ENCODE data around the gene TRIM26. TPM values are rescaled to one million over a fixed set of nuclear protein-coding genes. Genes with fewer than 3 reads are reported as not detected.

TRIM26 gene
- total and polyA plus RNA-seq, 2 of the 8 experiments (the other 6 are each of a cell fraction or from before 2014, with no cell fraction given) = 21.5 to 32.3 TPM

DNA sequence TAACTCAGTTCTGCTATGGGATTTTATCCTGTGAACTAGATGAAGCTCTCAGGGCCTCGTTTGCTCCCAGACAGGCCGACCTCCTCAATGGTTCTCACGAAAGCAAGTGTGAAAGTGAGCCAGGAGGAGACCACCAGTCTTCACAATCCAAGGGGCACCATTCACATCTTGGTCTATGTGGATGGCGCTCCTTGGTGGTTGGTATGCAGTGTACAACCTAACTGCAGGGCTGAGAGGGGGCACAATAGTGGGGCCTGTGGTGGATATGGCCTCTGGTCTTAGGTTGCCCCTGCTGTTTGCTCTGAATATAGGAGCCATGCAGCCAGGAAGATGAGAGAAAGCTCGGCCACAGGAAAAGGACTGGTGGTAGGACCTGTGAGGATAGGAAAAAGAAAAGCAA is 24.7 kb downstream of the TRIM26 start:
- no peaks in the 10 kb centered on the region for H3K23me2 ChIP-seq (ENCODE audit: low read depth, low read length)
- TF ChIP-seq, protein P1, sequence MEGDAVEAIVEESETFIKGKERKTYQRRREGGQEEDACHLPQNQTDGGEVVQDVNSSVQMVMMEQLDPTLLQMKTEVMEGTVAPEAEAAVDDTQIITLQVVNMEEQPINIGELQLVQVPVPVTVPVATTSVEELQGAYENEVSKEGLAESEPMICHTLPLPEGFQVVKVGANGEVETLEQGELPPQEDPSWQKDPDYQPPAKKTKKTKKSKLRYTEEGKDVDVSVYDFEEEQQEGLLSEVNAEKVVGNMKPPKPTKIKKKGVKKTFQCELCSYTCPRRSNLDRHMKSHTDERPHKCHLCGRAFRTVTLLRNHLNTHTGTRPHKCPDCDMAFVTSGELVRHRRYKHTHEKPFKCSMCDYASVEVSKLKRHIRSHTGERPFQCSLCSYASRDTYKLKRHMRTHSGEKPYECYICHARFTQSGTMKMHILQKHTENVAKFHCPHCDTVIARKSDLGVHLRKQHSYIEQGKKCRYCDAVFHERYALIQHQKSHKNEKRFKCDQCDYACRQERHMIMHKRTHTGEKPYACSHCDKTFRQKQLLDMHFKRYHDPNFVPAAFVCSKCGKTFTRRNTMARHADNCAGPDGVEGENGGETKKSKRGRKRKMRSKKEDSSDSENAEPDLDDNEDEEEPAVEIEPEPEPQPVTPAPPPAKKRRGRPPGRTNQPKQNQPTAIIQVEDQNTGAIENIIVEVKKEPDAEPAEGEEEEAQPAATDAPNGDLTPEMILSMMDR (IDR thresholded peaks at IDR 0.05; ENCODE audit: control extremely low read depth in 1 of 3, insufficient read depth in 1 of 3, low read depth in 1 of 3, low read length in 3 of 3) = peak in 1 of 3 experiments; percentile 2; a peak in 1 of 4 replicates
- no peak for TF ChIP-seq CHD1 (IDR thresholded peaks at IDR 0.05; ENCODE audit: low read depth, low read length)
- H2BK20ac ChIP-seq (ENCODE audit: low read length) = no peak overlapping the region
- no peak overlapping the region for H3K14ac ChIP-seq (ENCODE audit: insufficient read length)
- no peak overlapping the region for H3K4ac ChIP-seq (replicated peaks; ENCODE audit: insufficient read length, low read depth, low read length)
- H3K79me1 ChIP-seq (ENCODE audit: low read depth, low read length) = no peaks in the 10 kb centered on the region
- no peak overlapping the region for H2BK5ac ChIP-seq (ENCODE audit: low read depth, low read length)
- H2AK5ac ChIP-seq (ENCODE audit: low read depth, low read length) = no peak overlapping the region
- no peak overlapping the region for H3K4me3 ChIP-seq (ENCODE audit: extremely low read depth in 1 of 4, insufficient read depth in 2 of 4, low read depth in 3 of 4, low read length in 4 of 4)
- H4K8ac ChIP-seq (ENCODE audit: extremely low read depth, insufficient read depth, low read length) = no peak overlapping the region
- no peaks in the 10 kb centered on the region for H3K4me1 ChIP-seq (replicated peaks in 1 of 4; ENCODE audit: control insufficient read depth in 3 of 4, insufficient read depth in 4 of 4, low read length in 3 of 4)
- peaks cover 0 to 7% of the 10 kb centered on the region in 2 experiments for H4K20me1 ChIP-seq (replicated peaks in 1 of 2; ENCODE audit: control insufficient read depth in 1 of 2, insufficient read depth in 2 of 2, low read length in 2 of 2)
- no peak overlapping the region for H2BK120ac ChIP-seq (replicated peaks; ENCODE audit: low read depth, low read length)
- no peak overlapping the region for H2AFZ ChIP-seq (ENCODE audit: low read length)
- no peak overlapping the region for H4K91ac ChIP-seq (replicated peaks; ENCODE audit: insufficient read length, low read length)
- H3K9me3 ChIP-seq (ENCODE audit: insufficient read depth in 2 of 2, low read depth in 1 of 2, low read length in 1 of 2) = no peaks in the 10 kb centered on the region; a peak in 1 of 4 replicates
- no peak overlapping the region for H3K9ac ChIP-seq (replicated peaks in 1 of 4; ENCODE audit: extremely low read depth in 1 of 4, low read depth in 3 of 4, low read length in 3 of 4)
- WGBS, 2 experiments (ENCODE audit: extremely low coverage in 1 of 2, insufficient coverage in 1 of 2, insufficient read length in 1 of 2, insufficient replicate concordance in 2 of 2, low coverage in 1 of 2, low lambda C conversion rate in 2 of 2, missing lambda C conversion rate in 1 of 2) = 89% methylated on average over 5 of the region's 5 CpGs; no CpG with 5 or more reads in 1 of the 2 experiments
- FAIRE-seq = no peak
- H3K56ac ChIP-seq (replicated peaks; ENCODE audit: insufficient read length, low read depth, low read length) = no peak overlapping the region
- H3K36me3 ChIP-seq (ENCODE audit: control insufficient read depth in 2 of 4, insufficient read depth in 4 of 4, low read length in 3 of 4) = peaks cover 5 to 45% (median 33%) of the 10 kb centered on the region in 4 experiments; a peak in 7 of 8 replicates
- H4K5ac ChIP-seq (ENCODE audit: insufficient read length, low read depth, low read length) = no peak overlapping the region
- H2BK12ac ChIP-seq (ENCODE audit: low read depth, low read length) = no peak overlapping the region
- H3K27ac ChIP-seq (ENCODE audit: low read depth, low read length) = no peak overlapping the region
- no peak overlapping the region for H3K18ac ChIP-seq (ENCODE audit: extremely low read depth, low read length)
- no peak overlapping the region for H3K23ac ChIP-seq (ENCODE audit: insufficient read length)
- H3K79me2 ChIP-seq (ENCODE audit: control insufficient read depth in 1 of 2, insufficient read depth in 2 of 2, low read length in 2 of 2) = no peaks in the 10 kb centered on the region
- no peak for DNase-seq (ENCODE audit: low read depth in 1 of 2, low spot score in 2 of 2)
- POLR2A ChIA-PET (ENCODE audit: partially characterized antibody) = interaction anchor here (0.9 kb wide), 1 partner anchor 9 kb away, joined by 3 read pairs; no protein-coding TSS in a partner anchor
- H2BK15ac ChIP-seq (ENCODE audit: low read length) = no peak overlapping the region
- no peaks in the 10 kb centered on the region; a peak in 1 of 7 replicates for H3K27me3 ChIP-seq (replicated peaks in 1 of 4; ENCODE audit: control insufficient read depth in 3 of 4, extremely low read depth in 1 of 4, insufficient read depth in 3 of 4, low read length in 3 of 4)
- H3K4me2 ChIP-seq (ENCODE audit: insufficient read depth in 1 of 2, low read depth in 2 of 2, low read length in 2 of 2) = no peak overlapping the region
- CTCF ChIA-PET (ENCODE audit: partially characterized antibody) = interaction anchor here (1.0 to 1.1 kb wide), 2 partner anchors 10 to 18 kb away, joined by 3 to 4 read pairs; no protein-coding TSS in a partner anchor
